ENCODE results near the gene SKI. TPM values are rescaled to one million over a fixed set of nuclear protein-coding genes. Genes with fewer than 3 reads are reported as not detected.

SKI gene
- total RNA-seq, 1 experiment from 2014 or later: 53.7 TPM

DNA sequence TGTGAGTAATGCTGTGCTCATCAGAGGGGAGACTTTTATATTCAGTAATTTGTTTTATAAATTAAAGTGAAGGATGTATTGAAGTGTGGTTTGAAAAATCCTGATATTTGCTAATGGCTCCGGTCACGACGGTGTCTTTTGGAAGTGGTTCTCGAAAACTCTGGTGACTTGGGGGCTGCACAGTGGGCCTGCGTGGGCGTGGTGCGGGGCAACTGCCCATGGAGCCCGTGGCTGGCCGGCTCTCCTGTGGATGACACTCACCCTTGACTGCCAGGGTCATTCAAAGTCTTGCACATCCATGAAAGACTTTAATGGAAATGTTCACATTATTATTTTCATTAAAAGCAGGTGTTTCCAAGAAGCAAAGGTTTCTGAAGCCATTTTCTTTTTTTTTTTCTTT lies 41.2 kb upstream of the SKI start:
- Mint-ChIP-seq H3K9me3 (ENCODE audit: unreplicated experiment) (no peaks in the 10 kb centered on the region), H3K4me3 (ENCODE audit: unreplicated experiment) (no peak overlapping the region), H3K36me3 (ENCODE audit: insufficient read depth, unreplicated experiment) (no peaks in the 10 kb centered on the region), H3K4me1 (ENCODE audit: insufficient read depth, unreplicated experiment) (peaks cover 5% of the 10 kb centered on the region), H3K27ac (ENCODE audit: low read depth, unreplicated experiment) (no peak overlapping the region), H3K27me3 (ENCODE audit: insufficient read depth, unreplicated experiment) (no peaks in the 10 kb centered on the region)
- no TSS peak for BruUV-seq (replicated peaks)
- DNase-seq (ENCODE audit: unreplicated experiment): no peak
- ChIA-PET POLR2A (interaction anchor here (1.0 kb wide), 1 partner anchor 53 kb away, joined by 4 read pairs; no protein-coding TSS in a partner anchor), CTCF (interaction anchor here (2.9 kb wide), 1 partner anchor 12 kb away, joined by 18 read pairs; no protein-coding TSS in a partner anchor)
- intact Hi-C loops (cut with micrococcal nuclease): no loop called here
- TF ChIP-seq, protein P1, sequence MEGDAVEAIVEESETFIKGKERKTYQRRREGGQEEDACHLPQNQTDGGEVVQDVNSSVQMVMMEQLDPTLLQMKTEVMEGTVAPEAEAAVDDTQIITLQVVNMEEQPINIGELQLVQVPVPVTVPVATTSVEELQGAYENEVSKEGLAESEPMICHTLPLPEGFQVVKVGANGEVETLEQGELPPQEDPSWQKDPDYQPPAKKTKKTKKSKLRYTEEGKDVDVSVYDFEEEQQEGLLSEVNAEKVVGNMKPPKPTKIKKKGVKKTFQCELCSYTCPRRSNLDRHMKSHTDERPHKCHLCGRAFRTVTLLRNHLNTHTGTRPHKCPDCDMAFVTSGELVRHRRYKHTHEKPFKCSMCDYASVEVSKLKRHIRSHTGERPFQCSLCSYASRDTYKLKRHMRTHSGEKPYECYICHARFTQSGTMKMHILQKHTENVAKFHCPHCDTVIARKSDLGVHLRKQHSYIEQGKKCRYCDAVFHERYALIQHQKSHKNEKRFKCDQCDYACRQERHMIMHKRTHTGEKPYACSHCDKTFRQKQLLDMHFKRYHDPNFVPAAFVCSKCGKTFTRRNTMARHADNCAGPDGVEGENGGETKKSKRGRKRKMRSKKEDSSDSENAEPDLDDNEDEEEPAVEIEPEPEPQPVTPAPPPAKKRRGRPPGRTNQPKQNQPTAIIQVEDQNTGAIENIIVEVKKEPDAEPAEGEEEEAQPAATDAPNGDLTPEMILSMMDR (IDR thresholded peaks at IDR 0.05; ENCODE audit: unreplicated experiment): no peak

DNA sequence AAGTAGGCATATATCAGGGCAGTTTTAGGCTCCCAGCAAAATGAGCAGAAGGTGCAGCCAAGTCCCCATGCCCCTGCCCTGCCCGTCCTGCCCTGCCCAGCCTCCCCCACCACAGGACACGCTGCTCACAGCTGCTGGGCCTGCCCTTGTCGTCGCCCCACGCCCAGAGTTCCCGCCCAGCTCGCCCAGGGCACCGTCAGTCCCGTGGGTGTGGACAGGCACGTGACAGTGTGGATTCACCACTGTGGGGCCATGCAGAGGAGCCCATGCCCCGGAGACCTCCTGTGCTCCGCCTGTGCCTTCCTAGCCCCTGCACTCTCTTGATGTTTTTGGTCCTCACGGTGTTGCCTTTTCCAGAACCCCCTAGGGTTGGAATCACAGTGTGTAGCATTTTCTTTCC lies 40.5 kb upstream of the SKI start:
- H3K27me3 Mint-ChIP-seq (ENCODE audit: insufficient read depth, unreplicated experiment): no peaks in the 10 kb centered on the region
- intact Hi-C loops (cut with micrococcal nuclease): no loop called here
- H3K27ac Mint-ChIP-seq (ENCODE audit: low read depth, unreplicated experiment): no peak overlapping the region
- H3K4me1 Mint-ChIP-seq (ENCODE audit: insufficient read depth, unreplicated experiment): peaks cover 5% of the 10 kb centered on the region
- H3K4me3 Mint-ChIP-seq (ENCODE audit: unreplicated experiment): no peak overlapping the region
- no peak for DNase-seq (ENCODE audit: unreplicated experiment)
- TF ChIP-seq, protein P1 (IDR thresholded peaks at IDR 0.05; ENCODE audit: unreplicated experiment): no peak
- no peaks in the 10 kb centered on the region for H3K36me3 Mint-ChIP-seq (ENCODE audit: insufficient read depth, unreplicated experiment)
- BruUV-seq (replicated peaks): no TSS peak
- CTCF ChIA-PET: interaction anchor here (0.7 to 2.9 kb wide), 2 partner anchors 8 to 13 kb away, joined by 3 to 18 read pairs; no protein-coding TSS in a partner anchor
- H3K9me3 Mint-ChIP-seq (ENCODE audit: unreplicated experiment): no peaks in the 10 kb centered on the region
- POLR2A ChIA-PET: interaction anchor here (1.0 to 1.1 kb wide), 2 partner anchors 41 to 54 kb away, joined by 3 to 4 read pairs; no protein-coding TSS in a partner anchor

DNA sequence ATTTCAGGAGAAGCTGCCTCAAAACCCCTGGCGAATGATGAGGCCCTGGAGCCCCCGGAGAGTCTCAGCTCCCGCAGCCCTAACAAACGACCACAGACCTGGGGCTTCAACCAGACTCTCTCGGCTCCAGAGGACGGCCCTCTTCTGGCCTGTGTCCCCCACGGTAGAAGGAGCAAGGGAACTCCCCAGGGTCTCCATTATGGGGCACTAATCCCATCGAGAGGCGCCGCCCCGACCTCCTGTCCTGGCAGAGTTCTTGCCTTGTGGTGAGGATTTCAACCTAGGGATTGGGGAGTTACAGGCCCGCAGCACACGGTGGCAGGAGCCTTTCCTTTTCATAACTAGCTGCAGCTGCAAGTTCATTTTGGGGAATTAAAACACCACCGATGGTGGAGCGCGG lies 39.8 kb upstream of the SKI start:
- Mint-ChIP-seq H3K27me3 (ENCODE audit: insufficient read depth, unreplicated experiment) (no peaks in the 10 kb centered on the region), H3K36me3 (ENCODE audit: insufficient read depth, unreplicated experiment) (no peaks in the 10 kb centered on the region), H3K27ac (ENCODE audit: low read depth, unreplicated experiment) (no peak overlapping the region), H3K4me3 (ENCODE audit: unreplicated experiment) (no peak overlapping the region), H3K9me3 (ENCODE audit: unreplicated experiment) (no peaks in the 10 kb centered on the region), H3K4me1 (ENCODE audit: insufficient read depth, unreplicated experiment) (peaks cover 5% of the 10 kb centered on the region)
- intact Hi-C loops (cut with micrococcal nuclease): no loop called here
- ChIA-PET CTCF (interaction anchor here (0.7 to 2.9 kb wide), 5 partner anchors 7 to 1609 kb away, joined by 3 to 18 read pairs (median 4); no protein-coding TSS in a partner anchor), POLR2A (interaction anchor here (1.1 to 1.3 kb wide), 2 partner anchors 41 to 223 kb away, joined by 3 to 4 read pairs; no protein-coding TSS in a partner anchor)
- BruUV-seq (replicated peaks): no TSS peak
- TF ChIP-seq, protein P1 (IDR thresholded peaks at IDR 0.05; ENCODE audit: unreplicated experiment): no peak
- DNase-seq (ENCODE audit: unreplicated experiment): no peak

DNA sequence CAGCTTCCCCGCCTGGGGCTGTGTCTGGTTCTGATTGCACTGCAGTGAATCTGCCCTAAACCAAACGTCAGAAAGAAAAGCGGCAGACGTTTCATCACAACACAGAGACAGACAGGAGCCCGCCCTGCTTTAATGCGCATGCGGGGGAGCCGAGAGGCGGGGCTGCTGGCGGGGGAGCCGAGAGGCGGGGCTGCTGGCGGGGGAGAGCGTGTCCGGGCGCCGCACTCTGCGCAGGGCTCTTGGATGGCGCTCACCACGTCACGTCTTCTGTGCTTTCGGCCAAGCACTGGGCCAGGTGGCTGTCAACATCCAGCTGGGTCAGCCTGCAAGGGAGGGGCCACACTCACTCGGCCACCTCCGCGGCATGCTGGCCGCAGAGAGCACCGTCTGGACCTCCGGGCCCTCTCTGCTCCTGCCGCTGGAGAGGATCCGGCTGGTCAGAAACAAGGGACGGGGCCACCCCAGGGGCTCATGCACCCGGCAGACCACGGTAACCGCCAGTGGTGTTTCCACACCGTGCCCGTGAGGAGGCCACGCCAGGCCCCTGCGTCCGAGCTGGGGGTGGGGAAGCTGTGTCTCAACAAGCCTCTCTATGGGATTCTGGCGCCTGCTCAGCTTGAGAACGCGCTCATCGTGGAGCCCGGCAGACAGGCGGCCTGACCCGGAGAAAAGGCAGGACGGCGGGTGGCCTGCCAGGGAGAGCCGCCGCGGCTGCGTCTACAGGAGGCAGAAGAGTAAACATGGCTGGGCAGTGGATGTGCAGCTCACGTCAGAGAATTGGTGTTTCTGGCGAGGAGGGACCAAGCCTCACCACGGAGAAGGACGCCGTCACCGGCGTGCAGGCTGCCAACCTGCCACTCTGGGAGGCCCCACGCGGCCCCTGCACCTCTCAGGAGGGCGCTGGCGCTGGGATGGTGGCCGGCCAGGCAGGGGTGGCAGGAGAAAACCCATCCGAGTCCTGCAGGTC lies 38.4 kb upstream of the SKI start:
- H3K36me3 Mint-ChIP-seq (ENCODE audit: insufficient read depth, unreplicated experiment): no peaks in the 10 kb centered on the region
- TF ChIP-seq, protein P1 (IDR thresholded peaks at IDR 0.05; ENCODE audit: unreplicated experiment): no peak
- POLR2A ChIA-PET: interaction anchor here (0.6 to 4.6 kb wide), 17 partner anchors 13 to 1365 kb away, joined by 3 to 29 read pairs (median 4); partner anchors contain the start of genes MORN1 and RER1
- intact Hi-C loops (cut with micrococcal nuclease): loop anchor here (10.0 kb wide), 1 partner anchor 105 kb away; no protein-coding TSS in a partner anchor
- H3K4me3 Mint-ChIP-seq (ENCODE audit: unreplicated experiment): peak overlapping the region; percentile 83
- H3K27ac Mint-ChIP-seq (ENCODE audit: low read depth, unreplicated experiment): peak overlapping the region; percentile 82
- no peaks in the 10 kb centered on the region for H3K27me3 Mint-ChIP-seq (ENCODE audit: insufficient read depth, unreplicated experiment)
- CTCF ChIA-PET: interaction anchor here (0.5 to 2.9 kb wide), 7 partner anchors 11 to 357 kb away, joined by 3 to 18 read pairs (median 3); no protein-coding TSS in a partner anchor
- peak; percentile 95 for DNase-seq (ENCODE audit: unreplicated experiment)
- TSS peak; percentile 43 for BruUV-seq (replicated peaks)
- peaks cover 5% of the 10 kb centered on the region for H3K4me1 Mint-ChIP-seq (ENCODE audit: insufficient read depth, unreplicated experiment)
- no peaks in the 10 kb centered on the region for H3K9me3 Mint-ChIP-seq (ENCODE audit: unreplicated experiment)

Data from MCF 10A (cell line).